CD14-positive monocyte (primary cell): ENCODE data around the gene FHIT. TPM values are rescaled to one million over a fixed set of nuclear protein-coding genes. Genes with fewer than 3 reads are reported as not detected.

ENCODE experiments used
- DNase-seq, 3 donors: peaks; one replicate each; pipeline ENCODE4 v3.0.0-alpha.2; 2011 to 2022
- H2AFZ ChIP-seq: 2 replicates; pipeline ENCODE4 v1.6.0; 2012; ENCODE audit warnings: mild to moderate bottlenecking, low read depth, low read length, inconsistent platforms; ENCODE audit not compliant: insufficient read depth, poor library complexity, severe bottlenecking
- H3K27ac ChIP-seq, 2 donors: 1 replicate in 1 of 2; 2 replicates in 1 of 2; pipeline ENCODE4 v1.5.1; 2012 to 2013; ENCODE audit warnings: low read length in 2 of 2, control low read depth in 1 of 2, inconsistent platforms in 1 of 2, low read depth in 1 of 2, mild to moderate bottlenecking in 1 of 2
- H3K27me3 ChIP-seq, 2 donors: one replicate each; pipeline versions ENCODE4 v1.6.0 to v1.6.1; 2011 to 2013; ENCODE audit warnings: low read length in 2 of 2; ENCODE audit not compliant: control insufficient read depth in 2 of 2, insufficient read depth in 2 of 2
- H3K36me3 ChIP-seq, 2 donors: replicated peaks in 1 of 2; 1 replicate in 1 of 2; 2 replicates in 1 of 2; pipeline versions ENCODE4 v1.5.1 to v1.6.1; 2012 to 2013; ENCODE audit warnings: low read length in 2 of 2, control low read depth in 1 of 2, inconsistent platforms in 1 of 2, mild to moderate bottlenecking in 1 of 2; ENCODE audit not compliant: insufficient read depth in 2 of 2, control insufficient read depth in 1 of 2
- H3K4me1 ChIP-seq, 2 donors: 1 replicate in 1 of 2; 2 replicates in 1 of 2; pipeline versions ENCODE4 v1.5.1 to v1.6.1; 2012 to 2013; ENCODE audit warnings: low read length in 2 of 2, control low read depth in 1 of 2, inconsistent platforms in 1 of 2, mild to moderate bottlenecking in 1 of 2, moderate library complexity in 1 of 2; ENCODE audit not compliant: insufficient read depth in 2 of 2, control insufficient read depth in 1 of 2
- H3K4me2 ChIP-seq: replicated peaks from 2 replicates; pipeline ENCODE3; 2012; ENCODE audit warnings: low read length, moderate library complexity, mild to moderate bottlenecking; ENCODE audit not compliant: poor library complexity, severe bottlenecking; ENCODE audit errors: extremely low read depth
- H3K4me3 ChIP-seq, 3 experiments: fragments of 200-600 bp in 1 of 3; sonication (generic) in 1 of 3; replicated peaks in 1 of 3; 1 replicate in 2 of 3; 2 replicates in 1 of 3; pipeline ENCODE4 v1.5.1; 2011 to 2013; ENCODE audit warnings: low read length in 3 of 3, mild to moderate bottlenecking in 3 of 3, control low read depth in 2 of 3, low read depth in 2 of 3, inconsistent platforms in 1 of 3, moderate library complexity in 1 of 3
- H3K79me2 ChIP-seq: 2 replicates; pipeline ENCODE4 v1.6.0; 2012; ENCODE audit warnings: mild to moderate bottlenecking, control low read depth, inconsistent platforms, low read length, moderate library complexity; ENCODE audit not compliant: insufficient read depth
- H3K9ac ChIP-seq: 2 replicates; pipeline ENCODE4 v1.6.0; 2017; ENCODE audit warnings: low read length, mild to moderate bottlenecking; ENCODE audit not compliant: insufficient read depth, poor library complexity, severe bottlenecking
- H3K9me3 ChIP-seq, 2 donors: replicated peaks in 1 of 2; 1 replicate in 1 of 2; 2 replicates in 1 of 2; pipeline versions ENCODE4 v1.5.1 to v1.6.1; 2012 to 2013; ENCODE audit warnings: low read length in 2 of 2, control low read depth in 1 of 2; ENCODE audit not compliant: control insufficient read depth in 1 of 2, insufficient read depth in 1 of 2
- H4K20me1 ChIP-seq: 2 replicates; pipeline ENCODE4 v1.6.0; 2012; ENCODE audit warnings: mild to moderate bottlenecking, low read length, control low read depth, moderate library complexity; ENCODE audit not compliant: insufficient read depth
- H3K27ac Mint-ChIP-seq, 7 donors: one replicate each; pipeline ENCODE4 v1.8.0; 2020; ENCODE audit warnings: mild to moderate bottlenecking in 7 of 7, mixed read lengths in 7 of 7, moderate library complexity in 6 of 7, inconsistent platforms in 2 of 7
- H3K27me3 Mint-ChIP-seq, 3 donors: one replicate each; pipeline ENCODE4 v1.8.0; 2021 to 2022; ENCODE audit warnings: low read depth in 3 of 3, mild to moderate bottlenecking in 3 of 3, mixed read lengths in 3 of 3, moderate library complexity in 3 of 3, inconsistent platforms in 1 of 3
- H3K36me3 Mint-ChIP-seq, 2 donors: one replicate each; pipeline ENCODE4 v1.8.0; 2020; ENCODE audit warnings: mixed read lengths in 2 of 2, inconsistent platforms in 1 of 2, mild to moderate bottlenecking in 1 of 2
- H3K4me1 Mint-ChIP-seq: one replicate; pipeline ENCODE4 v1.8.0; 2020; ENCODE audit warnings: mild to moderate bottlenecking, mixed read lengths
- H3K4me3 Mint-ChIP-seq, 2 donors: one replicate each; pipeline ENCODE4 v1.8.0; 2020; ENCODE audit warnings: mild to moderate bottlenecking in 2 of 2, mixed read lengths in 2 of 2, moderate library complexity in 1 of 2
- H3K9me3 Mint-ChIP-seq, 7 donors: one replicate each; pipeline ENCODE4 v1.8.0; 2020 to 2022; ENCODE audit warnings: mixed read lengths in 7 of 7, mild to moderate bottlenecking in 6 of 7, moderate library complexity in 6 of 7, inconsistent platforms in 2 of 7
- WGBS: methylation state at CpG from one replicate; pipeline ENCODE4 v1.1.5; 2013; ENCODE audit warnings: missing lambda C conversion rate; ENCODE audit not compliant: insufficient coverage; 5-methylcytosine and 5-hydroxymethylcytosine counted together
- intact Hi-C, 2 donors: fragments of 100-400 bp; cut with micrococcal nuclease; formaldehyde crosslinking; loops; one replicate each; pipeline versions ENCODE4 v1.15.0 to v1.15.1; 2023
- polyA plus RNA-seq, 3 donors: library from polyadenylated mRNA; depleted of rRNA in 1 of 3; unstranded in 2 of 3; stranded (reverse) in 1 of 3; fragments of 300-500 nt in 2 of 3; fragments of >200 nt in 1 of 3; fragmentation: Illumina TruSeq in 2 of 3; gene quantifications; 1 replicate in 2 of 3; 2 replicates in 1 of 3; pipeline ENCODE4 v1.2.3, GENCODE V29; 2012 to 2021
- TF ChIP-seq, protein P1 (sequence below): fragments of 200-600 bp; IDR thresholded peaks from one replicate; pipeline ENCODE4 v1.8.0; 2022; ENCODE audit warnings: antibody characterized with exemption, mild to moderate bottlenecking

Gene FHIT
- polyA plus RNA-seq, 3 donors, result 1.7 to 3.4 (median 3.2) TPM

DNA sequence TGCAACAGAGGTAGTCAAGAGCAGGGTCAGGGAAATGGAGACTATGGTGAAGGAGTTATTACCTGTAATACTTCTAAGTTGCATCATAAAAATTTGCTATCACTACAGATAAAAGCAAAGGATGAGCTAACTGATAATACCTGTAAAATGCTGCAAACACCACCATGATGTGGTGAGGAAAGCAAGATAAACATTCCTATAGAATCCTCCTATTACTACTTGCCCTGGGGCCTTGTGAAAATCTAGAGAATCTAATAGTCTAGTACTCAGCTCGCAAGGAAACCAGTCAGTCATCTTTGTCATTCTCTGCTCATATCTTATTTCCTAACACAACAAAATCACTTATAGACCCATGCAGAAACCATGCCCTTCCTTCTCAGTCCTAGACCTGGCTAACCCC, 899.8 kb downstream of the FHIT start:
- Mint-ChIP-seq H3K36me3 (no peaks in the 10 kb centered on the region), H3K27me3 (no peaks in the 10 kb centered on the region), H3K27ac (no peak overlapping the region), H3K4me3 (no peak overlapping the region), H3K9me3 (peaks cover 0 to 4% (median under 1%) of the 10 kb centered on the region in 7 donors), H3K4me1 (no peaks in the 10 kb centered on the region)
- Histone ChIP-seq H4K20me1 (no peaks in the 10 kb centered on the region), H3K4me1 (no peaks in the 10 kb centered on the region), H3K27ac (no peak overlapping the region), H3K9me3 (peaks cover 0 to under 1% of the 10 kb centered on the region in 2 donors), H3K36me3 (no peaks in the 10 kb centered on the region), H3K4me3 (no peak overlapping the region), H3K4me2 (no peak overlapping the region), H3K27me3 (no peaks in the 10 kb centered on the region), H3K79me2 (no peaks in the 10 kb centered on the region), H3K9ac (no peak overlapping the region), H2AFZ (no peak overlapping the region)
- DNase-seq, result no peak
- 100% methylated on average over 1 of the region's 1 CpG for WGBS
- intact Hi-C loops, result no loop called here
- TF ChIP-seq, protein P1, sequence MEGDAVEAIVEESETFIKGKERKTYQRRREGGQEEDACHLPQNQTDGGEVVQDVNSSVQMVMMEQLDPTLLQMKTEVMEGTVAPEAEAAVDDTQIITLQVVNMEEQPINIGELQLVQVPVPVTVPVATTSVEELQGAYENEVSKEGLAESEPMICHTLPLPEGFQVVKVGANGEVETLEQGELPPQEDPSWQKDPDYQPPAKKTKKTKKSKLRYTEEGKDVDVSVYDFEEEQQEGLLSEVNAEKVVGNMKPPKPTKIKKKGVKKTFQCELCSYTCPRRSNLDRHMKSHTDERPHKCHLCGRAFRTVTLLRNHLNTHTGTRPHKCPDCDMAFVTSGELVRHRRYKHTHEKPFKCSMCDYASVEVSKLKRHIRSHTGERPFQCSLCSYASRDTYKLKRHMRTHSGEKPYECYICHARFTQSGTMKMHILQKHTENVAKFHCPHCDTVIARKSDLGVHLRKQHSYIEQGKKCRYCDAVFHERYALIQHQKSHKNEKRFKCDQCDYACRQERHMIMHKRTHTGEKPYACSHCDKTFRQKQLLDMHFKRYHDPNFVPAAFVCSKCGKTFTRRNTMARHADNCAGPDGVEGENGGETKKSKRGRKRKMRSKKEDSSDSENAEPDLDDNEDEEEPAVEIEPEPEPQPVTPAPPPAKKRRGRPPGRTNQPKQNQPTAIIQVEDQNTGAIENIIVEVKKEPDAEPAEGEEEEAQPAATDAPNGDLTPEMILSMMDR, result no peak

DNA sequence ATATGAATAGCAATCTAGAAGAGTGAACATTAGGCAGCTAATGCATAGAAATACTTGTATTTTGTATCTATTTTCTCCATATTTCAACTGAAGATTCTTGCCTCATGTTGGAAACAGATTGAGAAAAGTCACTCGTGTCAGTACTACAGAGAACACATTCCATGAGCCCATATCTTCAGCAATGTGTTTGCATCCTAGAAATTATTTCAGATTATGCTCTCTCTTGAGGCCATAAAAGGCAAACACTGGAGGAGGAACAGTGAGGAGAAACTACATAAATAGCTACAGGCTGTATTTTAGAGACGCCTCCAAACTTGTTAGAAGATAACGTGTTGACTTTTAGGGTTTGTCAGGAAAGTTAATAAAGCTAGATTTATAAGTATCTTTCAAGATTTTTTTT, 906.9 kb downstream of the FHIT start:
- H3K36me3 Mint-ChIP-seq, result no peaks in the 10 kb centered on the region
- H3K27ac Mint-ChIP-seq, result no peak overlapping the region
- Histone ChIP-seq H3K9ac (no peak overlapping the region), H3K9me3 (peaks cover 0 to 2% of the 10 kb centered on the region in 2 donors), H4K20me1 (no peaks in the 10 kb centered on the region), H3K27me3 (no peaks in the 10 kb centered on the region), H3K4me3 (no peak overlapping the region), H3K27ac (no peak overlapping the region), H3K36me3 (no peaks in the 10 kb centered on the region), H3K79me2 (no peaks in the 10 kb centered on the region), H2AFZ (no peak overlapping the region), H3K4me2 (no peak overlapping the region), H3K4me1 (no peaks in the 10 kb centered on the region)
- H3K9me3 Mint-ChIP-seq, result peaks cover 0 to 9% (median 4%) of the 10 kb centered on the region in 7 donors
- no peaks in the 10 kb centered on the region for H3K4me1 Mint-ChIP-seq
- DNase-seq, result no peak
- intact Hi-C loops, result no loop called here
- TF ChIP-seq, protein P1, result no peak
- H3K4me3 Mint-ChIP-seq, result no peak overlapping the region
- no peaks in the 10 kb centered on the region for H3K27me3 Mint-ChIP-seq
- no CpG with 5 or more reads among the region's 3 CpGs for WGBS
